T-cell (primary cell): Measurements from ENCODE around the gene DCST1. TPM values are rescaled to one million over a fixed set of nuclear protein-coding genes. Genes with fewer than 3 reads are reported as not detected.

Experiments used
- ATAC-seq, 4 experiments: fragments of 200-7000 bp in 3 of 4; fragments of 150-1000 bp in 1 of 4; cut with Tn5 transposase; replicated peaks in 1 of 4; 1 replicate in 3 of 4; 2 replicates in 1 of 4; pipeline ENCODE4 v1.10.0; 2021; ENCODE audit warnings: moderate library complexity in 3 of 4, mild to moderate bottlenecking in 2 of 4, moderate number of reproducible peaks in 1 of 4
- CTCF ChIA-PET, 2 donors: fragments of 300-600 bp; sonication (Branson Sonifier 250); formaldehyde crosslinking; loops; one replicate each; lab custom pipeline; 2022; ENCODE audit warnings: antibody characterized with exemption in 2 of 2; lab: Charles Lee
- POLR2A ChIA-PET, 2 donors: fragments of 300-600 bp; sonication (Branson Sonifier 250); formaldehyde crosslinking; loops; one replicate each; lab custom pipeline; 2022; ENCODE audit warnings: antibody characterized with exemption in 2 of 2; lab: Charles Lee
- DNase-seq, 35 experiments: peaks; one replicate each; pipeline versions ENCODE4 v3.0.0 to v3.0.0-alpha.2; 2013 to 2023
- H3K27ac ChIP-seq: one replicate; pipeline ENCODE4 v1.5.1; 2013; ENCODE audit warnings: low read length
- H3K27me3 ChIP-seq, 2 experiments: replicated peaks in 1 of 2; 1 replicate in 1 of 2; 2 replicates in 1 of 2; pipeline versions ENCODE4 v1.6.1 to v1.7.0; 2013; ENCODE audit warnings: low read length in 1 of 2, mixed read lengths in 1 of 2; ENCODE audit not compliant: control insufficient read depth in 2 of 2, insufficient read depth in 2 of 2; ENCODE audit errors: extremely low read depth in 1 of 2
- H3K36me3 ChIP-seq, 2 donors: 1 replicate in 1 of 2; 2 replicates in 1 of 2; pipeline versions ENCODE4 v1.6.1 to v1.7.0; 2013; ENCODE audit warnings: low read length in 1 of 2; ENCODE audit not compliant: control insufficient read depth in 2 of 2, insufficient read depth in 1 of 2; ENCODE audit errors: extremely low read depth in 1 of 2
- H3K4me1 ChIP-seq, 2 experiments: 1 replicate in 1 of 2; 2 replicates in 1 of 2; pipeline versions ENCODE4 v1.6.1 to v1.7.0; 2013; ENCODE audit warnings: low read length in 2 of 2, mixed read lengths in 1 of 2; ENCODE audit not compliant: insufficient read depth in 2 of 2, control insufficient read depth in 1 of 2; ENCODE audit errors: extremely low read depth in 1 of 2
- H3K4me3 ChIP-seq, 2 donors: 1 replicate in 1 of 2; 2 replicates in 1 of 2; pipeline versions ENCODE4 v1.5.1 to v1.7.0; 2013; ENCODE audit warnings: mild to moderate bottlenecking in 2 of 2, low read length in 1 of 2, moderate library complexity in 1 of 2; ENCODE audit not compliant: control insufficient read depth in 1 of 2; ENCODE audit errors: extremely low read depth in 1 of 2
- H3K9me3 ChIP-seq: 2 replicates; pipeline ENCODE4 v1.7.0; 2013
- H3K27ac Mint-ChIP-seq, 2 donors: one replicate each; pipeline ENCODE4 v1.8.0; 2020 to 2021; ENCODE audit warnings: mild to moderate bottlenecking in 2 of 2, mixed read lengths in 2 of 2
- H3K27me3 Mint-ChIP-seq, 2 donors: one replicate each; pipeline ENCODE4 v1.8.0; 2021 to 2022; ENCODE audit warnings: mixed read lengths in 2 of 2
- H3K36me3 Mint-ChIP-seq: one replicate; pipeline ENCODE4 v1.8.0; 2021; ENCODE audit warnings: mixed read lengths
- H3K4me1 Mint-ChIP-seq, 3 donors: one replicate each; pipeline ENCODE4 v1.8.0; 2020 to 2022; ENCODE audit warnings: mixed read lengths in 3 of 3, mild to moderate bottlenecking in 1 of 3
- H3K4me3 Mint-ChIP-seq, 3 donors: one replicate each; pipeline ENCODE4 v1.8.0; 2020 to 2022; ENCODE audit warnings: mild to moderate bottlenecking in 3 of 3, mixed read lengths in 3 of 3, moderate library complexity in 3 of 3
- H3K9me3 Mint-ChIP-seq, 3 donors: one replicate each; pipeline ENCODE4 v1.8.0; 2020 to 2022; ENCODE audit warnings: mixed read lengths in 3 of 3
- WGBS: methylation state at CpG from one replicate; pipeline ENCODE4 v1.1.5; 2013; ENCODE audit warnings: missing lambda C conversion rate; ENCODE audit not compliant: insufficient coverage; 5-methylcytosine and 5-hydroxymethylcytosine counted together
- total RNA-seq, 35 experiments: library from RNA in 6 of 35; stranded (reverse) in 6 of 35; fragments of 120-200 nt in 1 of 35; gene quantifications; one replicate each; pipeline versions ENCODE4 v1.2.1 to v1.2.4 and lab custom pipeline; 2013 to 2026

DCST1 gene
- total RNA-seq, 5 donors from 2014 or later (not counting 1 experiment from before 2014, with no cell fraction given): 0.30 to 0.58 (median 0.54) TPM; not detected in 2

GRCh38 chr1:155069551-155070157 lies 36.0 kb downstream of the DCST1 start:
- POLR2A ChIA-PET: no interaction called here
- no peak for ATAC-seq
- WGBS: no CpG with 5 or more reads among the region's 7 CpGs

GRCh38 chr1:155070158-155070621 lies 36.6 kb downstream of the DCST1 start:
- Histone ChIP-seq H3K9me3 (no peaks in the 10 kb centered on the region), H3K36me3 (peaks cover 6 to 15% of the 10 kb centered on the region in 2 donors), H3K27ac (no peak overlapping the region), H3K4me3 (peak overlapping the region in 1 of 2 donors; percentile 42), H3K27me3 (peaks cover 0 to 9% of the 10 kb centered on the region in 2 experiments), H3K4me1 (peaks cover 21 to 39% of the 10 kb centered on the region in 2 experiments)
- Mint-ChIP-seq H3K27ac (no peak overlapping the region), H3K4me3 (peak overlapping the region in 2 of 3 donors; percentile 13 to 67), H3K36me3 (peaks cover 11% of the 10 kb centered on the region), H3K27me3 (no peaks in the 10 kb centered on the region), H3K4me1 (peaks cover 23 to 38% (median 34%) of the 10 kb centered on the region in 3 donors), H3K9me3 (no peaks in the 10 kb centered on the region)
- CTCF ChIA-PET: interaction anchor here (0.5 to 9.5 kb wide), 4 partner anchors 13 to 21 kb away, joined by 6 to 57 read pairs (median 8); no protein-coding TSS in a partner anchor
- ATAC-seq (no peak), DNase-seq (no peak)
- WGBS: 70% methylated on average over 15 of the region's 28 CpGs
- POLR2A ChIA-PET: no interaction called here

More at GRCh38 chr1:155069551-155070157, 36.0 kb downstream of the DCST1 start:
- CTCF ChIA-PET: interaction anchor here in 1 of 2 donors (9.5 kb wide), 1 partner anchor 16 kb away, joined by 57 read pairs; no protein-coding TSS in a partner anchor
- H3K9me3 ChIP-seq: no peaks in the 10 kb centered on the region
- H3K4me3 Mint-ChIP-seq: peak overlapping the region in 1 of 3 donors; percentile 67
- H3K36me3 Mint-ChIP-seq: peaks cover 11% of the 10 kb centered on the region
- no peaks in the 10 kb centered on the region for H3K9me3 Mint-ChIP-seq
- H3K27me3 ChIP-seq: peaks cover 0 to 9% of the 10 kb centered on the region in 2 experiments
- H3K4me3 ChIP-seq: no peak overlapping the region
- peaks cover 17 to 39% of the 10 kb centered on the region in 2 experiments for H3K4me1 ChIP-seq
- no peaks in the 10 kb centered on the region for H3K27me3 Mint-ChIP-seq
- no peak overlapping the region for H3K27ac ChIP-seq
- peaks cover 6 to 15% of the 10 kb centered on the region in 2 donors for H3K36me3 ChIP-seq
- H3K4me1 Mint-ChIP-seq: peaks cover 27 to 42% (median 37%) of the 10 kb centered on the region in 3 donors
- no peak overlapping the region for H3K27ac Mint-ChIP-seq
- DNase-seq: no peak

- Mint-ChIP-seq H3K27me3 (no peaks in the 10 kb centered on the region), H3K36me3 (peaks cover 11% of the 10 kb centered on the region), H3K9me3 (no peaks in the 10 kb centered on the region), H3K4me1 (peaks cover 23 to 37% (median 33%) of the 10 kb centered on the region in 3 donors), H3K27ac (peak overlapping the region in 1 of 2 donors; percentile 33), H3K4me3 (peak overlapping the region; percentile 46 to 67 (median 47))
- Histone ChIP-seq H3K4me1 (peaks cover 28 to 39% of the 10 kb centered on the region in 2 experiments), H3K27ac (peak overlapping the region; percentile 23), H3K4me3 (peak overlapping the region; percentile 42 to 64), H3K9me3 (no peaks in the 10 kb centered on the region), H3K36me3 (peaks cover 6 to 15% of the 10 kb centered on the region in 2 donors), H3K27me3 (peaks cover 0 to 9% of the 10 kb centered on the region in 2 experiments)
- ChIA-PET POLR2A (no interaction called here), CTCF (interaction anchor here (0.5 to 1.0 kb wide), 2 partner anchors 14 to 21 kb away, joined by 6 to 10 read pairs; no protein-coding TSS in a partner anchor)
- 21% methylated on average over 48 of the region's 61 CpGs for WGBS
- ATAC-seq: peak; percentile 93 to 97 (median 96)
- DNase-seq: peak in 34 of 35 experiments; percentile 56 to 87 (median 79)
Measured at GRCh38 chr1:155070721-155071569, 37.3 kb downstream of the DCST1 start.

GRCh38 chr1:155071701-155072100 lies 38.1 kb downstream of the DCST1 start:
- ChIA-PET CTCF (no interaction called here), POLR2A (interaction anchor here in 1 of 2 donors (0.6 kb wide), 2 partner anchors 11 to 212 kb away, joined by 3 to 4 read pairs; no protein-coding TSS in a partner anchor)
- 79% methylated on average over 7 of the region's 14 CpGs for WGBS
- Mint-ChIP-seq H3K4me3 (peak overlapping the region; percentile 46 to 67 (median 47)), H3K9me3 (no peaks in the 10 kb centered on the region), H3K27me3 (no peaks in the 10 kb centered on the region), H3K27ac (peak overlapping the region; percentile 33 to 64), H3K4me1 (peaks cover 23 to 32% (median 30%) of the 10 kb centered on the region in 3 donors), H3K36me3 (peaks cover 7% of the 10 kb centered on the region)
- no peak overlapping the region for H3K4me3 ChIP-seq
- DNase-seq: no peak
- H3K27me3 ChIP-seq: peaks cover 0 to 9% of the 10 kb centered on the region in 2 experiments
- no peak overlapping the region for H3K27ac ChIP-seq
- H3K36me3 ChIP-seq: peaks cover 6 to 15% of the 10 kb centered on the region in 2 donors
- no peaks in the 10 kb centered on the region for H3K9me3 ChIP-seq
- ATAC-seq: no peak
- H3K4me1 ChIP-seq: peaks cover 35 to 43% of the 10 kb centered on the region in 2 experiments

GRCh38 chr1:155072531-155073289 lies 39.1 kb downstream of the DCST1 start:
- DNase-seq (no peak), ATAC-seq (no peak)
- H3K36me3 Mint-ChIP-seq: no peaks in the 10 kb centered on the region
- no peaks in the 10 kb centered on the region for H3K27me3 Mint-ChIP-seq
- ChIA-PET CTCF (interaction anchor here in 1 of 2 donors (1.0 kb wide), 1 partner anchor 13 kb away, joined by 4 read pairs; no protein-coding TSS in a partner anchor), POLR2A (no interaction called here)
- no peak overlapping the region for H3K4me3 ChIP-seq
- peaks cover 6 to 15% of the 10 kb centered on the region in 2 donors for H3K36me3 ChIP-seq
- H3K4me1 Mint-ChIP-seq: peaks cover 23 to 37% (median 29%) of the 10 kb centered on the region in 3 donors
- H3K9me3 ChIP-seq: no peaks in the 10 kb centered on the region
- H3K9me3 Mint-ChIP-seq: no peaks in the 10 kb centered on the region
- whole genome bisulfite sequencing: 88% methylated on average over 4 of the region's 7 CpGs
- peaks cover 0 to 9% of the 10 kb centered on the region in 2 experiments for H3K27me3 ChIP-seq
- peak overlapping the region in 1 of 2 donors; percentile 24 for H3K27ac Mint-ChIP-seq
- peak overlapping the region in 1 of 3 donors; percentile 67 for H3K4me3 Mint-ChIP-seq
- H3K4me1 ChIP-seq: peaks cover 43 to 44% of the 10 kb centered on the region in 2 experiments
- no peak overlapping the region for H3K27ac ChIP-seq
